IMR-90 (cell line): Measurements from ENCODE around the gene TNFRSF1A. TPM values are rescaled to one million over a fixed set of nuclear protein-coding genes. Genes with fewer than 3 reads are reported as not detected.

Experiments used
- ATAC-seq: fragments of 200-7000 bp; cut with Tn5 transposase; 2 replicates; pipeline ENCODE4 v1.9.1; 2020; ENCODE audit warnings: low read depth, mild to moderate bottlenecking, moderate library complexity
- BruUV-seq: library from RNA; stranded (reverse); fragments of 400-500 nt; replicated peaks from 2 replicates; lab custom pipeline; 2021; lab: Mats Ljungman, UMichigan
- CTCF ChIA-PET: fragments of 300-600 bp; formaldehyde crosslinking; extraction: SDS; loops from one replicate; lab custom pipeline; 2021; ENCODE audit warnings: antibody characterized with exemption; lab: Yijun Ruan, JAX
- POLR2A ChIA-PET: fragments of 300-600 bp; sonication (Branson Sonifier 250); formaldehyde crosslinking; loops from one replicate; lab custom pipeline; 2022; ENCODE audit warnings: antibody characterized with exemption; ENCODE audit not compliant: unreplicated experiment; lab: Charles Lee
- DNase-seq: peaks from one replicate; pipeline ENCODE4 v3.0.0; 2013
- H2AFZ ChIP-seq: replicated peaks from 2 replicates; pipeline ENCODE3; 2013; ENCODE audit warnings: low read length, mild to moderate bottlenecking; ENCODE audit not compliant: poor library complexity
- H2AK5ac ChIP-seq: 2 replicates; pipeline ENCODE4 v1.6.1; 2013; ENCODE audit warnings: low read depth, low read length, inconsistent platforms
- H2AK9ac ChIP-seq: replicated peaks from 2 replicates; pipeline ENCODE3; 2013; ENCODE audit warnings: mild to moderate bottlenecking, low read depth, low read length, moderate library complexity; ENCODE audit not compliant: poor library complexity
- H2BK120ac ChIP-seq: 2 replicates; pipeline ENCODE4 v1.6.1; 2013; ENCODE audit warnings: low read depth, low read length, inconsistent platforms
- H2BK15ac ChIP-seq: 3 replicates; pipeline ENCODE4 v1.6.1; 2013; ENCODE audit warnings: low read depth, low read length, inconsistent platforms
- H2BK20ac ChIP-seq: 2 replicates; pipeline ENCODE4 v1.6.1; 2013; ENCODE audit warnings: low read depth, mild to moderate bottlenecking, inconsistent platforms, low read length, moderate library complexity
- H2BK5ac ChIP-seq: 2 replicates; pipeline ENCODE4 v1.6.1; 2013; ENCODE audit warnings: mild to moderate bottlenecking, low read depth, low read length, inconsistent platforms; ENCODE audit not compliant: poor library complexity, severe bottlenecking
- H3K14ac ChIP-seq: replicated peaks from 2 replicates; pipeline ENCODE4 v1.6.1; 2013; ENCODE audit warnings: low read depth, low read length, inconsistent platforms
- H3K18ac ChIP-seq: 2 replicates; pipeline ENCODE4 v1.6.1; 2013; ENCODE audit warnings: low read depth, low read length, control low read depth
- H3K23ac ChIP-seq: 2 replicates; pipeline ENCODE4 v1.6.1; 2013; ENCODE audit warnings: low read depth, low read length, inconsistent platforms
- H3K27ac ChIP-seq: 2 replicates; pipeline ENCODE4 v1.5.1; 2013; ENCODE audit warnings: mild to moderate bottlenecking, control low read depth, low read length; ENCODE audit not compliant: insufficient read depth
- H3K27me3 ChIP-seq: 2 replicates; pipeline ENCODE4 v1.6.1; 2013; ENCODE audit warnings: low read length; ENCODE audit not compliant: control insufficient read depth, insufficient read depth
- H3K36me3 ChIP-seq: 2 replicates; pipeline ENCODE4 v1.6.1; 2013; ENCODE audit warnings: low read length, mixed read lengths; ENCODE audit not compliant: control insufficient read depth, insufficient read depth
- H3K4ac ChIP-seq: 2 replicates; pipeline ENCODE4 v1.6.1; 2013; ENCODE audit warnings: low read depth, low read length, inconsistent platforms
- H3K4me1 ChIP-seq: 2 replicates; pipeline ENCODE4 v1.6.1; 2013; ENCODE audit warnings: low read length, mixed read lengths; ENCODE audit not compliant: control insufficient read depth, insufficient read depth
- H3K4me2 ChIP-seq: 2 replicates; pipeline ENCODE4 v1.6.1; 2013; ENCODE audit warnings: low read depth, mild to moderate bottlenecking, control low read depth, low read length, moderate library complexity
- H3K4me3 ChIP-seq: 2 replicates; pipeline ENCODE4 v1.5.1; 2013; ENCODE audit warnings: low read depth, mild to moderate bottlenecking, control low read depth, low read length, moderate library complexity; ENCODE audit not compliant: insufficient read depth
- H3K56ac ChIP-seq: 2 replicates; pipeline ENCODE4 v1.6.1; 2013; ENCODE audit warnings: low read length, inconsistent platforms; ENCODE audit not compliant: insufficient read depth; ENCODE audit errors: extremely low read depth
- H3K79me1 ChIP-seq, 2 experiments: 2 replicates each; pipeline ENCODE4 v1.6.1; 2013; ENCODE audit warnings: low read length in 2 of 2, inconsistent platforms in 1 of 2, low read depth in 1 of 2
- H3K9ac ChIP-seq: 2 replicates; pipeline ENCODE4 v1.6.1; 2013; ENCODE audit warnings: low read depth, low read length, control low read depth
- H3K9me1 ChIP-seq: 2 replicates; pipeline ENCODE4 v1.6.1; 2013; ENCODE audit warnings: low read length, inconsistent platforms; ENCODE audit not compliant: insufficient read depth
- H3K9me3 ChIP-seq: 2 replicates; pipeline ENCODE4 v1.6.1; 2013; ENCODE audit warnings: low read length; ENCODE audit not compliant: control insufficient read depth, insufficient read depth
- H4K20me1 ChIP-seq: 2 replicates; pipeline ENCODE4 v1.6.1; 2013; ENCODE audit warnings: low read length, inconsistent platforms; ENCODE audit not compliant: insufficient read depth
- H4K5ac ChIP-seq: 2 replicates; pipeline ENCODE4 v1.6.1; 2013; ENCODE audit warnings: mild to moderate bottlenecking, low read depth, low read length, control low read depth
- H4K8ac ChIP-seq, 2 experiments: 2 replicates each; pipeline ENCODE4 v1.6.1; 2013; ENCODE audit warnings: low read depth in 2 of 2, low read length in 2 of 2, control low read depth in 1 of 2, inconsistent platforms in 1 of 2
- H4K91ac ChIP-seq: 2 replicates; pipeline ENCODE4 v1.6.1; 2013; ENCODE audit warnings: low read depth, low read length, inconsistent platforms; ENCODE audit not compliant: insufficient read depth
- CEBPB ChIP-seq: IDR thresholded peaks from 2 replicates; pipeline ENCODE4 v1.6.1; 2012; ENCODE audit warnings: low read depth, low read length, improper control_type of control experiment
- CHD1 ChIP-seq: IDR thresholded peaks from 2 replicates; pipeline ENCODE4 v1.6.1; 2012; ENCODE audit warnings: low read depth, low read length, improper control_type of control experiment
- CTCF ChIP-seq: conservative IDR thresholded peaks from 2 replicates; pipeline ENCODE4 v1.5.1; 2012; ENCODE audit warnings: mild to moderate bottlenecking, low read depth, low read length, improper control_type of control experiment
- MAFK ChIP-seq: IDR thresholded peaks from 2 replicates; pipeline ENCODE4 v1.6.1; 2012; ENCODE audit warnings: low read depth, low read length, improper control_type of control experiment
- NFE2L2 ChIP-seq: fragments of 150-350 bp; IDR thresholded peaks from 2 replicates; pipeline ENCODE4 v1.6.1; 2016; ENCODE audit warnings: low read depth, mild to moderate bottlenecking, low read length
- RFX5 ChIP-seq: IDR thresholded peaks from 2 replicates; pipeline ENCODE4 v1.8.0; 2012; ENCODE audit warnings: low read depth, mild to moderate bottlenecking, low read length, moderate library complexity
- SMC3 ChIP-seq: fragments of 150-350 bp; IDR thresholded peaks from 2 replicates; pipeline ENCODE4 v1.6.1; 2016; ENCODE audit warnings: low read depth, mild to moderate bottlenecking, antibody characterized with exemption, low read length, moderate library complexity
- USF2 ChIP-seq: fragments of 150-350 bp; IDR thresholded peaks from 2 replicates; pipeline ENCODE4 v1.6.1; 2017; ENCODE audit warnings: mild to moderate bottlenecking, antibody characterized with exemption, low read length, low read depth
- WGBS, 2 experiments: methylation state at CpG; one replicate each; pipeline versions ENCODE4 v1.1.5 to v1.1.7; 2013; ENCODE audit warnings: missing lambda C conversion rate in 2 of 2; ENCODE audit not compliant: insufficient read length in 1 of 2; ENCODE audit errors: extremely low coverage in 2 of 2; 5-methylcytosine and 5-hydroxymethylcytosine counted together
- dilution Hi-C: fragments of 300-500 bp; cut with HindIII; formaldehyde crosslinking; loops from one replicate; pipeline ENCODE4 v1.14.3; 2018; ENCODE audit warnings: low sequenced_read_pairs; ENCODE audit not compliant: unreplicated experiment
- in situ Hi-C: fragments of 300-500 bp; cut with MboI; formaldehyde crosslinking; loops from 3 replicates; pipeline ENCODE4 v1.14.3; 2019; ENCODE audit warnings: low sequenced_read_pairs, inconsistent platforms, mixed read lengths
- intact Hi-C: fragments of 100-400 bp; cut with micrococcal nuclease; formaldehyde crosslinking; loops from 2 replicates; pipeline ENCODE4 v1.10.0; 2022
- polyA plus RNA-seq, 3 experiments: library from polyadenylated mRNA; depleted of rRNA; stranded (reverse); fragments of >200 nt; gene quantifications; 2 replicates each; pipeline ENCODE4 v1.2.3, GENCODE V29; 2012; ENCODE audit warnings: low replicate concordance in 1 of 3
- total RNA-seq: library from RNA; depleted of rRNA; stranded (reverse); fragments of >200 nt; gene quantifications from 2 replicates; pipeline ENCODE4 v1.2.3, GENCODE V29; 2012

The TNFRSF1A gene
- total and polyA plus RNA-seq, 2 of the 4 experiments (the other 2 are of a cell fraction) = 79.6 to 136 TPM

- DNase-seq (no peak), ATAC-seq (no peak)
- intact Hi-C loops (no loop called here), in situ Hi-C loops (no loop called here), dilution Hi-C loops (no loop called here)
- no peak overlapping the region for H3K27ac ChIP-seq
- POLR2A ChIA-PET = no interaction called here
- H3K56ac ChIP-seq = no peak overlapping the region
- H3K27me3 ChIP-seq = no peaks in the 10 kb centered on the region
- no peak overlapping the region for H3K14ac ChIP-seq
- no peak overlapping the region for H4K8ac ChIP-seq
- no peaks in the 10 kb centered on the region for H4K20me1 ChIP-seq
- no peak overlapping the region for H3K9ac ChIP-seq
- no TSS peak for BruUV-seq
- H3K4me3 ChIP-seq = no peak overlapping the region
- no peak overlapping the region for H2AK5ac ChIP-seq
- 100% methylated on average over 1 of the region's 9 CpGs; no CpG with 5 or more reads in 1 of the 2 experiments for WGBS, 2 experiments
- H2BK20ac ChIP-seq = 0 out of 2 replicates have a peak overlapping the region, but pooled peaks have one; percentile 20
- H2BK15ac ChIP-seq = no peak overlapping the region
- H3K18ac ChIP-seq = no peak overlapping the region
- H3K23ac ChIP-seq = no peak overlapping the region
- no peaks in the 10 kb centered on the region for H3K79me1 ChIP-seq
- H3K36me3 ChIP-seq = no peaks in the 10 kb centered on the region
- H4K91ac ChIP-seq = no peak overlapping the region
- TF ChIP-seq USF2 (no peak), SMC3 (no peak), NFE2L2 (no peak), MAFK (no peak), RFX5 (no peak), CHD1 (no peak), CTCF (no peak), CEBPB (no peak)
- H3K9me1 ChIP-seq = peaks cover 12% of the 10 kb centered on the region
- H2AFZ ChIP-seq = no peak overlapping the region
- H3K4ac ChIP-seq = peak overlapping the region; percentile 20; the same call in 1 of the 2 replicates
- CTCF ChIA-PET = no interaction called here
- peaks cover 19% of the 10 kb centered on the region for H3K4me1 ChIP-seq
- H2BK5ac ChIP-seq = peak overlapping the region; percentile 6
- 0 out of 2 replicates have a peak overlapping the region, but pooled peaks have one; percentile 13 for H2BK120ac ChIP-seq
- H3K9me3 ChIP-seq = no peaks in the 10 kb centered on the region
- H2AK9ac ChIP-seq = peak overlapping the region; percentile 1
- no peak overlapping the region for H3K4me2 ChIP-seq
- no peak overlapping the region for H4K5ac ChIP-seq
Observed at GRCh38 chr12:6368906-6369525, 27.1 kb upstream of the TNFRSF1A start.
